K562 (cell line): Measurements from ENCODE around the gene PLA2G3. TPM values are rescaled to one million over a fixed set of nuclear protein-coding genes. Genes with fewer than 3 reads are reported as not detected.
A peak's percentile ranks its signal among the peaks of the same experiment; 100 is the strongest.

ENCODE experiments used
- BRF1 ChIP-seq: IDR thresholded peaks from 3 replicates; pipeline ENCODE4 v1.6.1; 2011; ENCODE audit warnings: borderline replicate concordance, mild to moderate bottlenecking; ENCODE audit not compliant: insufficient read length; ENCODE audit errors: extremely low read depth
- CHD2 ChIP-seq: IDR thresholded peaks from 2 replicates; pipeline ENCODE4 v1.6.1; 2011; ENCODE audit warnings: low read depth, low read length
- FIP1L1 ChIP-seq: fragments of 200-400 bp; formaldehyde crosslinking; IDR thresholded peaks from 2 replicates; pipeline ENCODE4 v1.6.1; 2018; ENCODE audit warnings: mild to moderate bottlenecking, low read depth, low read length; ENCODE audit not compliant: poor library complexity, severe bottlenecking
- GABPB1 ChIP-seq: sonication (generic); formaldehyde crosslinking; IDR thresholded peaks from 2 replicates; pipeline ENCODE4 v1.8.0; 2022; ENCODE audit warnings: mild to moderate bottlenecking, missing genetic modification reagents
- HDAC2 ChIP-seq: fragments of 450-650 bp; IDR thresholded peaks from 2 replicates; pipeline ENCODE4 v1.6.1; 2016; ENCODE audit warnings: mild to moderate bottlenecking
- IRF2 ChIP-seq: sonication (generic); formaldehyde crosslinking; IDR thresholded peaks from 2 replicates; pipeline ENCODE4 v1.8.1; 2022; ENCODE audit warnings: mild to moderate bottlenecking, missing genetic modification reagents
- KDM4B ChIP-seq, 2 experiments: fragments of 450-650 bp in 1 of 2; sonication (generic) in 1 of 2; IDR thresholded peaks; 2 replicates each; pipeline ENCODE4 v1.6.1; 2016 to 2017; ENCODE audit warnings: borderline replicate concordance in 2 of 2, antibody characterized with exemption in 1 of 2, low read depth in 1 of 2, mild to moderate bottlenecking in 1 of 2
- KLF10 ChIP-seq: fragments of 250-450 bp; sonication (Bioruptor Pico); IDR thresholded peaks from 2 replicates; pipeline ENCODE4 v1.6.1; 2021; ENCODE audit warnings: matching md5 sums
- MEF2A ChIP-seq: IDR thresholded peaks from 2 replicates; pipeline ENCODE4 v1.6.1; 2011; ENCODE audit warnings: low read depth, mild to moderate bottlenecking, low read length, moderate library complexity; ENCODE audit not compliant: control insufficient read depth
- MIER1 ChIP-seq: fragments of 450-650 bp; IDR thresholded peaks from 2 replicates; pipeline ENCODE4 v1.6.1; 2016; ENCODE audit warnings: antibody characterized with exemption, mild to moderate bottlenecking, low read depth
- NFRKB ChIP-seq: fragments of 450-650 bp; IDR thresholded peaks from 2 replicates; pipeline ENCODE4 v1.6.1; 2016; ENCODE audit warnings: low read depth
- NFXL1 ChIP-seq: fragments of 450-650 bp; formaldehyde crosslinking; IDR thresholded peaks from 2 replicates; pipeline ENCODE4 v1.4.0; 2021; ENCODE audit warnings: mild to moderate bottlenecking
- PRMT5 ChIP-seq: sonication (generic); formaldehyde crosslinking; IDR thresholded peaks from 2 replicates; pipeline ENCODE4 v1.5.0; 2020; ENCODE audit warnings: missing genetic modification reagents
- PRPF4 ChIP-seq: fragments of 200-400 bp; formaldehyde crosslinking; IDR thresholded peaks from one replicate; pipeline ENCODE4 v1.6.1; 2017; ENCODE audit warnings: low read length, low read depth, mild to moderate bottlenecking; ENCODE audit not compliant: insufficient read depth, poor library complexity, severe bottlenecking
- PTBP1 ChIP-seq: fragments of 200-400 bp; formaldehyde crosslinking; IDR thresholded peaks from 2 replicates; pipeline ENCODE4 v1.6.1; 2017; ENCODE audit warnings: low read depth, low read length
- RBM22 ChIP-seq: fragments of 200-400 bp; formaldehyde crosslinking; IDR thresholded peaks from 2 replicates; pipeline ENCODE4 v1.6.1; 2018; ENCODE audit warnings: low read length, low read depth; ENCODE audit not compliant: poor library complexity, severe bottlenecking
- SUPT5H ChIP-seq: fragments of 450-650 bp; IDR thresholded peaks from 2 replicates; pipeline ENCODE4 v1.6.1; 2016
- TAF1 ChIP-seq: IDR thresholded peaks from 2 replicates; pipeline ENCODE4 v1.6.1; 2011; ENCODE audit warnings: mild to moderate bottlenecking, low read length, moderate library complexity; ENCODE audit not compliant: insufficient read depth, control insufficient read depth, severe bottlenecking; ENCODE audit errors: extremely low read depth
- THRA ChIP-seq: fragments of 450-650 bp; IDR thresholded peaks from 2 replicates; pipeline ENCODE4 v1.6.1; 2017; ENCODE audit warnings: mild to moderate bottlenecking, moderate library complexity
- ZNF589 ChIP-seq: fragments of 200-800 bp; sonication (Bioruptor generic); IDR thresholded peaks from 2 replicates; pipeline ENCODE4 v1.6.1; 2016; ENCODE audit warnings: low read depth, missing genetic modification characterization, missing compliant biosample characterization
- polyA plus RNA-seq, 8 experiments: library from polyadenylated mRNA; depleted of rRNA in 4 of 8; stranded (reverse) in 5 of 8; unstranded in 3 of 8; fragments of >200 nt; fragmentation: Nextera tagmentation in 2 of 8; fragmentation: Illumina TruSeq in 1 of 8; extraction: Ambion mirVana in 2 of 8; extraction: Trizol in 1 of 8; gene quantifications; 2 replicates each; pipeline versions ENCODE4 v1.2.1 to v1.2.3, GENCODE V29; 2011 to 2014; ENCODE audit warnings: inconsistent platforms in 1 of 8, missing spikeins in 1 of 8
- total RNA-seq, 7 experiments: library from RNA; depleted of rRNA in 6 of 7; stranded (reverse); fragments of >200 nt in 6 of 7; fragmentation: Illumina TruSeq in 2 of 7; extraction: Trizol in 2 of 7; gene quantifications; 2 replicates each; pipeline versions ENCODE4 v1.2.1 to v1.2.3, GENCODE V29; 2011 to 2021; ENCODE audit warnings: low replicate concordance in 1 of 7
- TF ChIP-seq, protein P1 (sequence below), 2 experiments: fragments of 150-350 bp in 1 of 2; IDR thresholded peaks; 2 replicates each; pipeline ENCODE4 v1.6.1; 2012 to 2016; ENCODE audit warnings: low read depth in 2 of 2, low read length in 2 of 2, mild to moderate bottlenecking in 1 of 2, moderate library complexity in 1 of 2

PLA2G3 gene
- total and polyA plus RNA-seq, 9 of the 15 experiments (the other 6 are each of a cell fraction or from before 2014, with no cell fraction given): 0.18 to 1.4 (median 0.64) TPM

- no peak for TF ChIP-seq PRPF4
- TF ChIP-seq MIER1: no peak
- TF ChIP-seq KDM4B (IDR thresholded peaks at IDR 0.05; ENCODE audit: borderline replicate concordance in 2 of 2, low read depth in 1 of 2): no peak
- TF ChIP-seq RBM22: peak; percentile 36
- no peak for TF ChIP-seq BRF1
- TF ChIP-seq, protein P1, sequence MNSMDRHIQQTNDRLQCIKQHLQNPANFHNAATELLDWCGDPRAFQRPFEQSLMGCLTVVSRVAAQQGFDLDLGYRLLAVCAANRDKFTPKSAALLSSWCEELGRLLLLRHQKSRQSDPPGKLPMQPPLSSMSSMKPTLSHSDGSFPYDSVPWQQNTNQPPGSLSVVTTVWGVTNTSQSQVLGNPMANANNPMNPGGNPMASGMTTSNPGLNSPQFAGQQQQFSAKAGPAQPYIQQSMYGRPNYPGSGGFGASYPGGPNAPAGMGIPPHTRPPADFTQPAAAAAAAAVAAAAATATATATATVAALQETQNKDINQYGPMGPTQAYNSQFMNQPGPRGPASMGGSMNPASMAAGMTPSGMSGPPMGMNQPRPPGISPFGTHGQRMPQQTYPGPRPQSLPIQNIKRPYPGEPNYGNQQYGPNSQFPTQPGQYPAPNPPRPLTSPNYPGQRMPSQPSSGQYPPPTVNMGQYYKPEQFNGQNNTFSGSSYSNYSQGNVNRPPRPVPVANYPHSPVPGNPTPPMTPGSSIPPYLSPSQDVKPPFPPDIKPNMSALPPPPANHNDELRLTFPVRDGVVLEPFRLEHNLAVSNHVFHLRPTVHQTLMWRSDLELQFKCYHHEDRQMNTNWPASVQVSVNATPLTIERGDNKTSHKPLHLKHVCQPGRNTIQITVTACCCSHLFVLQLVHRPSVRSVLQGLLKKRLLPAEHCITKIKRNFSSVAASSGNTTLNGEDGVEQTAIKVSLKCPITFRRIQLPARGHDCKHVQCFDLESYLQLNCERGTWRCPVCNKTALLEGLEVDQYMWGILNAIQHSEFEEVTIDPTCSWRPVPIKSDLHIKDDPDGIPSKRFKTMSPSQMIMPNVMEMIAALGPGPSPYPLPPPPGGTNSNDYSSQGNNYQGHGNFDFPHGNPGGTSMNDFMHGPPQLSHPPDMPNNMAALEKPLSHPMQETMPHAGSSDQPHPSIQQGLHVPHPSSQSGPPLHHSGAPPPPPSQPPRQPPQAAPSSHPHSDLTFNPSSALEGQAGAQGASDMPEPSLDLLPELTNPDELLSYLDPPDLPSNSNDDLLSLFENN (IDR thresholded peaks at IDR 0.05; ENCODE audit: low read depth in 2 of 2, low read length in 2 of 2): no peak
- TF ChIP-seq MEF2A: no peak
- TF ChIP-seq NFRKB: no peak
- no peak for TF ChIP-seq ZNF589 (CRISPR knock-in tag)
- peak; percentile 76 for TF ChIP-seq TAF1
- TF ChIP-seq THRA: no peak
- TF ChIP-seq IRF2 (CRISPR knock-in tag): no peak
- TF ChIP-seq PTBP1: no peak
- TF ChIP-seq CHD2: no peak
- peak; percentile 65; the same call in 1 of the 2 replicates for TF ChIP-seq GABPB1
- peak; percentile 68 for TF ChIP-seq FIP1L1
- TF ChIP-seq SUPT5H: peak; percentile 67
- TF ChIP-seq PRMT5: no peak
- TF ChIP-seq NFXL1: no peak
- no peak for TF ChIP-seq HDAC2
- TF ChIP-seq KLF10 (CRISPR knock-in tag): no peak
These were observed 55.4 kb downstream of the PLA2G3 start (continued) for GRCh38 chr22:31084811-31085492.
